NOMO-1 treated with dmso at 0.1 percent for 144 hours (cell line): ENCODE data around the gene CTSF.
"Not testable (repeated sequence)": the region's sequence is repeated elsewhere in the genome, so short reads cannot be mapped to it uniquely, and the experiment has no call there.

Source experiments
- DNase-seq: peaks from one replicate; lab custom pipeline; 2025; ENCODE audit not compliant: unreplicated experiment; lab: John Stamatoyannopoulos, UW

CTSF gene

GRCh38 chr11:66568124-66568916 lies at the start of gene CTSF:
Gene CTSF (minus strand): TSS chr11:66568606. CDS start chr11:66568486, 120 bp downstream.
- peak; percentile 26 for DNase-seq

- DNase-seq, result no peak
Observed at GRCh38 chr11:66617155-66617834, 48.9 kb upstream of the CTSF start.

GRCh38 chr11:66616379-66617154 lies 48.2 kb upstream of the CTSF start, which contains the start of gene RBM14:
Gene RBM14 (plus strand): TSS chr11:66616630. CDS start chr11:66616721, 91 bp downstream.
- DNase-seq, result peak; percentile 98

- no peak for DNase-seq
Observed at GRCh38 chr11:66614073-66614472, 45.7 kb upstream of the CTSF start.

- no peak for DNase-seq
Observed at GRCh38 chr11:66612458-66612857, 44.1 kb upstream of the CTSF start.

- DNase-seq, result no peak
Observed at GRCh38 chr11:66609721-66610617, 41.6 kb upstream of the CTSF start.

GRCh38 chr11:66607126-66607834 lies 38.9 kb upstream of the CTSF start:
- no peak for DNase-seq

- not testable (repeated sequence) for DNase-seq
Observed at GRCh38 chr11:66606608-66607007, 38.2 kb upstream of the CTSF start.

GRCh38 chr11:66604155-66604554 lies 35.7 kb upstream of the CTSF start:
- DNase-seq, result no peak

- no peak for DNase-seq
Observed at GRCh38 chr11:66603072-66603471, 34.7 kb upstream of the CTSF start.

GRCh38 chr11:66600631-66601233 lies 32.3 kb upstream of the CTSF start:
- DNase-seq, result no peak

- DNase-seq, result no peak
Observed at GRCh38 chr11:66600219-66600618, 31.8 kb upstream of the CTSF start.

GRCh38 chr11:66598993-66599392 lies 30.6 kb upstream of the CTSF start:
- no peak for DNase-seq

- DNase-seq, result peak; percentile 76
Observed at GRCh38 chr11:66595245-66595904, 27.0 kb upstream of the CTSF start.

GRCh38 chr11:66593650-66594049 lies 25.2 kb upstream of the CTSF start:
- DNase-seq, result no peak

- DNase-seq, result no peak
Observed at GRCh38 chr11:66593303-66593635, 24.9 kb upstream of the CTSF start.

GRCh38 chr11:66592457-66593302 lies 24.3 kb upstream of the CTSF start, which contains the start of the genes CCDC87 and CCS:
Gene CCDC87 (minus strand): TSS chr11:66593063. CDS start chr11:66593015, 48 bp downstream.
Gene CCS (plus strand): TSS chr11:66593185. CDS start chr11:66593262, 77 bp downstream.
- peak; percentile 96 for DNase-seq

GRCh38 chr11:66591175-66591574 lies 22.8 kb upstream of the CTSF start:
- DNase-seq, result no peak
